H1 (cell line): Measurements from ENCODE around the gene ORMDL2. TPM values are rescaled to one million over a fixed set of nuclear protein-coding genes. Genes with fewer than 3 reads are reported as not detected.
A peak's percentile ranks its signal among the peaks of the same experiment; 100 is the strongest.

Experiments used
- CTCF ChIA-PET: fragments of 300-600 bp; sonication (Branson Sonifier 250); formaldehyde crosslinking; loops from one replicate; lab custom pipeline; 2021; ENCODE audit not compliant: partially characterized antibody; lab: Charles Lee
- POLR2A ChIA-PET: fragments of 300-600 bp; sonication (Branson Sonifier 250); formaldehyde crosslinking; loops from one replicate; lab custom pipeline; 2021; ENCODE audit warnings: inconsistent platforms; ENCODE audit not compliant: partially characterized antibody; lab: Charles Lee
- DNase-seq, 2 experiments: peaks; one replicate each; pipeline versions ENCODE4 v3.0.0 to v3.0.0-alpha.2; 2010 to 2022; ENCODE audit warnings: low spot score in 2 of 2, low read depth in 1 of 2, mixed read lengths in 1 of 2
- FAIRE-seq: peaks from 2 replicates; lab custom pipeline; 2011; peaks lifted over from hg19 to GRCh38; lab: Jason Lieb, UNC
- H2AFZ ChIP-seq: 2 replicates; pipeline ENCODE4 v1.8.1; 2012; ENCODE audit warnings: low read length, inconsistent platforms
- H2AK5ac ChIP-seq: 2 replicates; pipeline ENCODE4 v1.6.1; 2013; ENCODE audit warnings: low read depth, low read length
- H2BK120ac ChIP-seq: replicated peaks from 2 replicates; pipeline ENCODE3; 2013; ENCODE audit warnings: low read depth, low read length, inconsistent platforms
- H2BK12ac ChIP-seq: 2 replicates; pipeline ENCODE4 v1.6.1; 2013; ENCODE audit warnings: low read depth, low read length
- H2BK15ac ChIP-seq: 2 replicates; pipeline ENCODE4 v1.6.1; 2013; ENCODE audit warnings: low read length
- H2BK20ac ChIP-seq: 2 replicates; pipeline ENCODE4 v1.6.1; 2013; ENCODE audit warnings: low read length
- H2BK5ac ChIP-seq: 2 replicates; pipeline ENCODE4 v1.6.1; 2013; ENCODE audit warnings: low read depth, low read length
- H3K14ac ChIP-seq: 2 replicates; pipeline ENCODE4 v1.6.1; 2013; ENCODE audit warnings: inconsistent platforms; ENCODE audit not compliant: insufficient read length
- H3K18ac ChIP-seq: 2 replicates; pipeline ENCODE4 v1.6.1; 2013; ENCODE audit warnings: low read length; ENCODE audit errors: extremely low read depth
- H3K23ac ChIP-seq: 2 replicates; pipeline ENCODE4 v1.6.1; 2013; ENCODE audit warnings: inconsistent platforms; ENCODE audit not compliant: insufficient read length
- H3K23me2 ChIP-seq: 2 replicates; pipeline ENCODE4 v1.6.1; 2013; ENCODE audit warnings: low read depth, low read length
- H3K27ac ChIP-seq: 2 replicates; pipeline ENCODE4 v1.6.1; 2011; ENCODE audit warnings: low read depth, low read length, inconsistent platforms
- H3K27me3 ChIP-seq, 4 experiments: replicated peaks in 1 of 4; 1 replicate in 1 of 4; 2 replicates in 3 of 4; pipeline versions ENCODE4 v1.6.1 to v1.8.1; 2011 to 2013; ENCODE audit warnings: low read length in 3 of 4, mild to moderate bottlenecking in 3 of 4, inconsistent platforms in 2 of 4, mixed read lengths in 2 of 4, moderate library complexity in 1 of 4; ENCODE audit not compliant: control insufficient read depth in 3 of 4, insufficient read depth in 3 of 4; ENCODE audit errors: extremely low read depth in 1 of 4
- H3K36me3 ChIP-seq, 4 experiments: 2 replicates each; pipeline versions ENCODE4 v1.6.1 to v1.8.1; 2011 to 2013; ENCODE audit warnings: mild to moderate bottlenecking in 4 of 4, low read length in 3 of 4, moderate library complexity in 2 of 4, control low read depth in 1 of 4, inconsistent platforms in 1 of 4; ENCODE audit not compliant: insufficient read depth in 4 of 4, control insufficient read depth in 2 of 4
- H3K4ac ChIP-seq: replicated peaks from 2 replicates; pipeline ENCODE3; 2013; ENCODE audit warnings: low read length, low read depth, mixed read lengths, inconsistent platforms; ENCODE audit not compliant: insufficient read length
- H3K4me1 ChIP-seq, 4 experiments: replicated peaks in 1 of 4; 1 replicate in 1 of 4; 2 replicates in 3 of 4; pipeline versions ENCODE4 v1.6.1 to v1.8.1; 2011 to 2013; ENCODE audit warnings: low read length in 3 of 4, inconsistent platforms in 2 of 4, mixed read lengths in 1 of 4; ENCODE audit not compliant: insufficient read depth in 4 of 4, control insufficient read depth in 3 of 4
- H3K4me2 ChIP-seq, 2 experiments: 2 replicates each; pipeline versions ENCODE4 v1.6.1 to v1.8.1; 2011 to 2013; ENCODE audit warnings: low read depth in 2 of 2, low read length in 2 of 2, control low read depth in 1 of 2, inconsistent platforms in 1 of 2, mild to moderate bottlenecking in 1 of 2; ENCODE audit not compliant: insufficient read depth in 1 of 2
- H3K4me3 ChIP-seq, 4 experiments: fragments of 200-600, 300-600 bp in 1 of 4; sonication (generic), shearing (Covaris generic), sonication (Bioruptor Twin) in 1 of 4; 2 replicates each; pipeline versions ENCODE4 v1.5.1 to v1.8.1; 2011 to 2016; ENCODE audit warnings: low read length in 4 of 4, low read depth in 3 of 4, control low read depth in 2 of 4, inconsistent platforms in 2 of 4, mild to moderate bottlenecking in 2 of 4, mixed read lengths in 1 of 4, moderate library complexity in 1 of 4; ENCODE audit not compliant: insufficient read depth in 2 of 4; ENCODE audit errors: extremely low read depth in 1 of 4
- H3K56ac ChIP-seq: replicated peaks from 2 replicates; pipeline ENCODE3; 2013; ENCODE audit warnings: low read depth, mild to moderate bottlenecking, mixed read lengths, low read length, inconsistent platforms; ENCODE audit not compliant: insufficient read length
- H3K79me1 ChIP-seq: 2 replicates; pipeline ENCODE4 v1.6.1; 2013; ENCODE audit warnings: low read depth, low read length, control low read depth
- H3K79me2 ChIP-seq, 2 experiments: 2 replicates each; pipeline versions ENCODE4 v1.6.1 to v1.8.1; 2012 to 2013; ENCODE audit warnings: low read length in 2 of 2, mild to moderate bottlenecking in 2 of 2, inconsistent platforms in 1 of 2; ENCODE audit not compliant: insufficient read depth in 2 of 2, control insufficient read depth in 1 of 2
- H3K9ac ChIP-seq, 4 experiments: replicated peaks in 1 of 4; 1 replicate in 1 of 4; 2 replicates in 3 of 4; pipeline versions ENCODE4 v1.6.1 to v1.8.1; 2011 to 2013; ENCODE audit warnings: low read depth in 3 of 4, low read length in 3 of 4, control low read depth in 2 of 4, mild to moderate bottlenecking in 2 of 4, moderate library complexity in 2 of 4, inconsistent platforms in 1 of 4; ENCODE audit errors: extremely low read depth in 1 of 4
- H3K9me3 ChIP-seq, 2 experiments: 2 replicates each; pipeline versions ENCODE4 v1.6.1 to v1.8.1; 2012 to 2013; ENCODE audit warnings: mild to moderate bottlenecking in 2 of 2, moderate library complexity in 2 of 2, control low read depth in 1 of 2, inconsistent platforms in 1 of 2, low read depth in 1 of 2, low read length in 1 of 2, mixed read lengths in 1 of 2; ENCODE audit not compliant: insufficient read depth in 2 of 2
- H4K20me1 ChIP-seq, 2 experiments: replicated peaks in 1 of 2; 2 replicates each; pipeline versions ENCODE3 to v1.8.1; 2011 to 2013; ENCODE audit warnings: inconsistent platforms in 2 of 2, low read length in 2 of 2, mild to moderate bottlenecking in 1 of 2; ENCODE audit not compliant: insufficient read depth in 2 of 2, control insufficient read depth in 1 of 2
- H4K5ac ChIP-seq: 2 replicates; pipeline ENCODE4 v1.6.1; 2013; ENCODE audit warnings: low read length, low read depth, mixed read lengths, inconsistent platforms; ENCODE audit not compliant: insufficient read length
- H4K8ac ChIP-seq: 2 replicates; pipeline ENCODE4 v1.8.0; 2013; ENCODE audit warnings: mild to moderate bottlenecking, moderate library complexity, low read length, inconsistent platforms; ENCODE audit not compliant: insufficient read depth; ENCODE audit errors: extremely low read depth
- H4K91ac ChIP-seq: replicated peaks from 2 replicates; pipeline ENCODE3; 2013; ENCODE audit warnings: low read length, mixed read lengths, inconsistent platforms; ENCODE audit not compliant: insufficient read length
- CBX5 ChIP-seq: fragments of 300-800, 300-1000 bp; sonication (generic); IDR thresholded peaks from 2 replicates; pipeline ENCODE4 v1.7.1; 2016; ENCODE audit warnings: antibody characterized with exemption, low read length, low read depth
- CEBPB ChIP-seq: IDR thresholded peaks from 2 replicates; pipeline ENCODE4 v1.6.1; 2012; ENCODE audit warnings: low read depth, low read length
- CTBP2 ChIP-seq: IDR thresholded peaks from 2 replicates; pipeline ENCODE4 v1.7.0; 2011; ENCODE audit warnings: borderline replicate concordance, mild to moderate bottlenecking, moderate library complexity, mixed read lengths, low read length; ENCODE audit not compliant: insufficient read depth, insufficient read length
- TAF1 ChIP-seq: IDR thresholded peaks from 2 replicates; pipeline ENCODE4 v1.6.1; 2011; ENCODE audit warnings: mild to moderate bottlenecking, low read depth, low read length
- YY1 ChIP-seq: IDR thresholded peaks from 2 replicates; pipeline ENCODE4 v1.6.1; 2011; ENCODE audit warnings: low read depth, mild to moderate bottlenecking, low read length
- ZNF274 ChIP-seq: IDR thresholded peaks from 2 replicates; pipeline ENCODE4 v1.7.0; 2012; ENCODE audit warnings: low read length, borderline replicate concordance; ENCODE audit errors: extremely low read depth
- WGBS, 2 experiments: shearing (Covaris generic) in 1 of 2; methylation state at CpG; one replicate each; pipeline versions ENCODE4 v1.1.6 to v1.1.7; 2013 to 2015; ENCODE audit warnings: low lambda C conversion rate in 2 of 2, mixed read lengths in 2 of 2, inconsistent platforms in 1 of 2, low coverage in 1 of 2, missing lambda C conversion rate in 1 of 2; ENCODE audit not compliant: insufficient replicate concordance in 2 of 2, insufficient coverage in 1 of 2, insufficient read length in 1 of 2; ENCODE audit errors: extremely low coverage in 1 of 2, missing lambda C conversion rate in 1 of 2; 5-methylcytosine and 5-hydroxymethylcytosine counted together
- polyA plus RNA-seq, 7 experiments: library from polyadenylated mRNA; depleted of rRNA in 3 of 7; stranded (reverse) in 5 of 7; unstranded in 2 of 7; fragments of >200 nt in 5 of 7; fragments of 200-250 nt in 2 of 7; gene quantifications; 1 replicate in 5 of 7; 2 replicates in 1 of 7; 4 replicates in 1 of 7; pipeline versions ENCODE4 v1.2.1 to v1.2.3, GENCODE V29; 2011 to 2013; ENCODE audit warnings: missing spikeins in 2 of 7, mixed read lengths in 2 of 7
- total RNA-seq: library from RNA; stranded (reverse); fragmentation: NEBNext Ultra II Directional; extraction: Animal tissue kit (Norgen Biotek cat#: 25700); gene quantifications from 2 replicates; pipeline ENCODE4 v1.2.1, GENCODE V29; 2021
- TF ChIP-seq, protein P1 (sequence below): IDR thresholded peaks from 2 replicates; pipeline ENCODE4 v1.6.1; 2011; ENCODE audit warnings: low read depth, mild to moderate bottlenecking, low read length; ENCODE audit not compliant: insufficient read depth
- TF ChIP-seq, protein P2 (sequence below): IDR thresholded peaks from 2 replicates; pipeline ENCODE4 v1.6.1; 2011; ENCODE audit warnings: low read length, improper control_type of control experiment

The ORMDL2 gene
- total and polyA plus RNA-seq, 2 of the 8 experiments (the other 6 are each of a cell fraction or from before 2014, with no cell fraction given) = 39.0 to 65.6 TPM

DNA sequence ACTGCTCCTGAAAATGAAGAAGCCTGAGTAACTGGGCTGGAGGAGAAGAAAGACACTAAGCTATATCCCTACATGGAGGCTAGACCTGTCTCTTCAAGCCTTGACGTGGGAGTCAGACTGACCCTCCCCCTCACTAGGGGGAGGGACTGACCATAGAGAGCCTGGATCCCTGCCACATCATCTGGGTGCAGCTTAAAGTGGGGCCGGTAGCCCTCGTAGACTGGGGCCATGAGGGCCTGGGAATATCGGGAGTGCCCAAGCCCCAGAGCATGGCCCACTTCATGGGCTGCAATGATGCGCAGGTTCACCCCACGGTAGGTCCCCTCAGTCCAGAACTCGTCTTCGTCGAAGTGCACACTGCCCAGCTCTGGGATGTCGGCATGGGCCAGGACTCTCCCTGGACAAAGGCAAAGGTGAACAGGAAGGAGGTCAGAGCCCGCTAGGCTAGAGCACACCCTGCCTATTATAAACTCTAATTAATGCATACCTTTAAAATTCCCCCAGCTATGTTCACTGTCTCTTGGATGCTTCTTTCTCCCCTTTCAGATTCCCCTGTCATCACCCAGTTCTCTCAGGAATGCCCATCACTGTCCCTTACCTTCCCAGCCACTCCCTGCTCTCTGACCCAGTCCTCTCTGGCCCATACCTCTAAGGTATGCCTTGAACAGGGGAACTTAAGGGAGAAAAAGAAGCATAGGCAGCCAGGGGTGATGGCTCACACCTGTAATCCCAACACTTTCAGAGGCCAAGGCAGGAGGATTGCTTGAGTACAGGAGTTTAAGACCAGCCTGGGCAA lies 21.7 kb downstream of the ORMDL2 start:
- peaks cover 0 to 8% (median 2%) of the 10 kb centered on the region in 4 experiments; a peak in 4 of 7 replicates for H3K4me1 ChIP-seq
- POLR2A ChIA-PET = interaction anchor here (7.3 kb wide), 1 partner anchor 9 kb away, joined by 82 read pairs; the partner anchor contains the start of gene DNAJC14
- H3K9ac ChIP-seq = no peak overlapping the region
- H3K18ac ChIP-seq = no peak overlapping the region
- H2BK5ac ChIP-seq = no peak overlapping the region
- no peak overlapping the region for H2BK120ac ChIP-seq
- H2AK5ac ChIP-seq = no peak overlapping the region
- no peaks in the 10 kb centered on the region for H3K36me3 ChIP-seq
- no peaks in the 10 kb centered on the region for H3K23me2 ChIP-seq
- no peak overlapping the region for H2BK20ac ChIP-seq
- no peak overlapping the region for H3K23ac ChIP-seq
- H3K4me3 ChIP-seq = no peak overlapping the region
- H4K5ac ChIP-seq = no peak overlapping the region
- CTCF ChIA-PET = interaction anchor here (0.6 to 1.1 kb wide), 5 partner anchors 17 to 155 kb away, joined by 3 to 5 read pairs (median 3); no protein-coding TSS in a partner anchor
- 95% methylated on average over 11 of the region's 11 CpGs; no CpG with 5 or more reads in 1 of the 2 experiments for WGBS, 2 experiments
- H3K79me1 ChIP-seq = no peaks in the 10 kb centered on the region
- H3K9me3 ChIP-seq = no peaks in the 10 kb centered on the region
- H3K27me3 ChIP-seq = no peaks in the 10 kb centered on the region
- no peak overlapping the region for H3K56ac ChIP-seq
- TF ChIP-seq CTBP2 = no peak
- no peak for TF ChIP-seq CBX5
- TF ChIP-seq, protein P1, sequence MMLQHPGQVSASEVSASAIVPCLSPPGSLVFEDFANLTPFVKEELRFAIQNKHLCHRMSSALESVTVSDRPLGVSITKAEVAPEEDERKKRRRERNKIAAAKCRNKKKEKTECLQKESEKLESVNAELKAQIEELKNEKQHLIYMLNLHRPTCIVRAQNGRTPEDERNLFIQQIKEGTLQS = no peak
- no peak for TF ChIP-seq ZNF274
- TF ChIP-seq CEBPB = no peak
- no peak for TF ChIP-seq YY1
- TF ChIP-seq TAF1 = no peak
- TF ChIP-seq, protein P2, sequence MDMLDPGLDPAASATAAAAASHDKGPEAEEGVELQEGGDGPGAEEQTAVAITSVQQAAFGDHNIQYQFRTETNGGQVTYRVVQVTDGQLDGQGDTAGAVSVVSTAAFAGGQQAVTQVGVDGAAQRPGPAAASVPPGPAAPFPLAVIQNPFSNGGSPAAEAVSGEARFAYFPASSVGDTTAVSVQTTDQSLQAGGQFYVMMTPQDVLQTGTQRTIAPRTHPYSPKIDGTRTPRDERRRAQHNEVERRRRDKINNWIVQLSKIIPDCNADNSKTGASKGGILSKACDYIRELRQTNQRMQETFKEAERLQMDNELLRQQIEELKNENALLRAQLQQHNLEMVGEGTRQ = no peak
- DNase-seq (no peak), FAIRE-seq (no peak)
- H3K27ac ChIP-seq = no peak overlapping the region
- H2BK15ac ChIP-seq = no peak overlapping the region
- H3K4ac ChIP-seq = no peak overlapping the region
- H2BK12ac ChIP-seq = no peak overlapping the region
- peak overlapping the region; percentile 62; the same call in 1 of the 2 replicates for H4K8ac ChIP-seq
- no peak overlapping the region for H2AFZ ChIP-seq
- H4K91ac ChIP-seq = no peak overlapping the region
- no peaks in the 10 kb centered on the region for H4K20me1 ChIP-seq
- H3K79me2 ChIP-seq = no peaks in the 10 kb centered on the region
- no peak overlapping the region for H3K14ac ChIP-seq
- H3K4me2 ChIP-seq = no peak overlapping the region
